HG03108 (cell line): ENCODE results near the gene ATXN7L1.

ENCODE experiments used
- ATAC-seq: cut with Tn5 transposase; IDR thresholded peaks from one replicate; pipeline ENCODE4 v1.9.1; 2021; ENCODE audit warnings: moderate library complexity; ENCODE audit not compliant: unreplicated experiment

ATXN7L1 gene

GRCh38 chr7:105651798-105652197 lies 224.6 kb downstream of the ATXN7L1 start:
- no peak for ATAC-seq

- no peak for ATAC-seq
These were observed 225.9 kb downstream of the ATXN7L1 start for GRCh38 chr7:105650382-105650970.

- ATAC-seq, result no peak
These were observed 226.5 kb downstream of the ATXN7L1 start for GRCh38 chr7:105649727-105650381.

- no peak for ATAC-seq
These were observed 227.6 kb downstream of the ATXN7L1 start for GRCh38 chr7:105648561-105649401.

- ATAC-seq, result no peak
These were observed 228.8 kb downstream of the ATXN7L1 start for GRCh38 chr7:105647591-105647990.

- no peak for ATAC-seq
These were observed 231.5 kb downstream of the ATXN7L1 start for GRCh38 chr7:105644937-105645336.

- ATAC-seq, result no peak
These were observed 232.5 kb downstream of the ATXN7L1 start for GRCh38 chr7:105643851-105644250.

- no peak for ATAC-seq
These were observed 233.0 kb downstream of the ATXN7L1 start for GRCh38 chr7:105643384-105643783.

GRCh38 chr7:105642264-105642663 lies 234.1 kb downstream of the ATXN7L1 start:
- ATAC-seq, result no peak

- ATAC-seq, result no peak
These were observed 235.2 kb downstream of the ATXN7L1 start for GRCh38 chr7:105640956-105641810.

GRCh38 chr7:105639667-105640493 lies 236.5 kb downstream of the ATXN7L1 start:
- ATAC-seq, result no peak

GRCh38 chr7:105638902-105639495 lies 237.4 kb downstream of the ATXN7L1 start:
- no peak for ATAC-seq

- ATAC-seq, result no peak
These were observed 238.1 kb downstream of the ATXN7L1 start for GRCh38 chr7:105638334-105638733.

- no peak for ATAC-seq
These were observed 238.6 kb downstream of the ATXN7L1 start for GRCh38 chr7:105637755-105638154.

- ATAC-seq, result no peak
These were observed 239.4 kb downstream of the ATXN7L1 start for GRCh38 chr7:105636982-105637381.

- ATAC-seq, result no peak
These were observed 241.2 kb downstream of the ATXN7L1 start for GRCh38 chr7:105635197-105635596.

GRCh38 chr7:105625986-105626385 lies 250.4 kb downstream of the ATXN7L1 start:
- no peak for ATAC-seq

GRCh38 chr7:105623906-105624305 lies 252.5 kb downstream of the ATXN7L1 start:
- ATAC-seq, result no peak

GRCh38 chr7:105623378-105623777 lies 253.0 kb downstream of the ATXN7L1 start:
- ATAC-seq, result no peak
